ENCODE measurements around the gene FOXF1.

The FOXF1 gene

GRCh38 chr16:86519007-86519648 lies 8.8 kb downstream of the FOXF1 start:
- no peak for DNase-seq

- no peak for DNase-seq
Observed at GRCh38 chr16:86519649-86520316, 9.5 kb downstream of the FOXF1 start.

- no peak for DNase-seq
Observed at GRCh38 chr16:86520317-86521210, 10.2 kb downstream of the FOXF1 start.

- DNase-seq = no peak
Observed at GRCh38 chr16:86521236-86522197, 11.2 kb downstream of the FOXF1 start.

GRCh38 chr16:86522634-86523033 lies 12.3 kb downstream of the FOXF1 start:
- no peak for DNase-seq

GRCh38 chr16:86523166-86523740 lies 12.9 kb downstream of the FOXF1 start:
- no peak for DNase-seq

GRCh38 chr16:86524029-86524428 lies 13.7 kb downstream of the FOXF1 start:
- no peak for DNase-seq

- DNase-seq = no peak
Observed at GRCh38 chr16:86525696-86526095, 15.4 kb downstream of the FOXF1 start.

- DNase-seq = no peak
Observed at GRCh38 chr16:86527366-86527765, 17.0 kb downstream of the FOXF1 start.

GRCh38 chr16:86528061-86528929 lies 18.0 kb downstream of the FOXF1 start:
- no peak for DNase-seq

- no peak for DNase-seq
Observed at GRCh38 chr16:86529160-86529559, 18.8 kb downstream of the FOXF1 start.

GRCh38 chr16:86530251-86531190 lies 20.2 kb downstream of the FOXF1 start:
- no peak for DNase-seq

- no peak for DNase-seq
Observed at GRCh38 chr16:86531191-86531545, 20.8 kb downstream of the FOXF1 start.

- DNase-seq = no peak
Observed at GRCh38 chr16:86531641-86532525, 21.6 kb downstream of the FOXF1 start.

GRCh38 chr16:86532526-86532815 lies 22.1 kb downstream of the FOXF1 start:
- DNase-seq = no peak

GRCh38 chr16:86533076-86533475 lies 22.7 kb downstream of the FOXF1 start:
- no peak for DNase-seq

GRCh38 chr16:86533767-86534351 lies 23.5 kb downstream of the FOXF1 start:
- DNase-seq = no peak

GRCh38 chr16:86534779-86535615 lies 24.7 kb downstream of the FOXF1 start:
- no peak for DNase-seq

Data from NCI-H187 treated with DMSO at 0.1 percent for 48 hours (cell line).